ENCODE measurements around the gene KCNT1.
A peak's percentile ranks its signal among the peaks of the same experiment; 100 is the strongest.

Gene KCNT1

GRCh38 chr9:135699440-135699839 lies 2.5 kb upstream of the KCNT1 start, which contains the start of gene SOHLH1:
Gene SOHLH1 (minus strand): TSS chr9:135699481. CDS start chr9:135699467, 14 bp downstream.
- no peak for TF ChIP-seq GATA3 (IDR thresholded peaks at IDR 0.05; ENCODE audit: low read depth, low read length)
- TF ChIP-seq GATA2 (IDR thresholded peaks at IDR 0.05; ENCODE audit: low read depth, low read length), result no peak

GRCh38 chr9:135700525-135700924 lies 1.5 kb upstream of the KCNT1 start:
- TF ChIP-seq GATA3 (IDR thresholded peaks at IDR 0.05; ENCODE audit: low read depth, low read length) (no peak), GATA2 (IDR thresholded peaks at IDR 0.05; ENCODE audit: low read depth, low read length) (no peak)

DNA sequence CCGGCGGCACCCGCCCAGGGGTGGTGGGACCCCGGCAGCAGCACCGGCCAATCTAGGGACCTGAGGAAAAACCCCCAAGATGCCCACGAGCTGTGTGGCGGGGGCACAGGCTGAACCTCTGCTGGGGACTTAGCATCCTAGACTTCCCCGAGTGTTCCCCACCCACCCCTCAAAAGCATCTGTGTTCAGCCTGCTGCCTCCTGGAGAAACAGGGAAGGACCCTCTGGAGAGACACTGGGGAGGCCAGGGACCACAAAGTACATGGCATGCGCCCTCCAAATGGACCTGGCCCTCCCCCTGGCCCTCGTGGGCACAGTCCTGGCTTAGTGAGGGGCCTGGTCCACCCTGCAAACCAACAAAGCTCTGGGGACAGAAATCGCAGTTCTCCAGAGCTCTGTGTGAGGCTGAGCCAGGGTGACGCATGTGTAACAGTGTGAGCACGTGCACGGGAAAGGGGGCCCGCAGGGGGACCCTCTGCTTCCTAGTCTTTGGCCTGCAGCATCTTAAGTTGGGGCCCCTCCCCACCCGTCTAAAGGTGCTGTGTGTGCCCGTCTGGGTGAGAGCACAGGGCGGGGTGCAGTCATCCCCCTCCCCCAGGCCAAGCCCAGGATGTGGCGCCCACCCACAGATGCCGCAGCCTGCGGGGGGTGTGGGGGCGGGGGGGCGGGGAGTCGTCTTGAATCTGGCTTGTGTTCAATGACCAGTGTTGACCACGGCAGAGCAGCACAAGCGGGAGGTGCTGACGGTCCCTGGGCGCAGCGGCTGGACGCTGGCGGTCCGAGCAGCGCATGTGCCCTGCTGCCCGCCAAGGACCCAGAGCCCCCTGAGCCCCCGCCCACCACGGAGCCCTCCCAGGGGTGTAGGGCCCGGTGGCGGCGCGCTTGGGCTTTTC lies 672 bp upstream of the KCNT1 start:
- TF ChIP-seq GATA3 (IDR thresholded peaks at IDR 0.05; ENCODE audit: low read depth, low read length) (no peak), GATA2 (IDR thresholded peaks at IDR 0.05; ENCODE audit: low read depth, low read length) (no peak)

DNA sequence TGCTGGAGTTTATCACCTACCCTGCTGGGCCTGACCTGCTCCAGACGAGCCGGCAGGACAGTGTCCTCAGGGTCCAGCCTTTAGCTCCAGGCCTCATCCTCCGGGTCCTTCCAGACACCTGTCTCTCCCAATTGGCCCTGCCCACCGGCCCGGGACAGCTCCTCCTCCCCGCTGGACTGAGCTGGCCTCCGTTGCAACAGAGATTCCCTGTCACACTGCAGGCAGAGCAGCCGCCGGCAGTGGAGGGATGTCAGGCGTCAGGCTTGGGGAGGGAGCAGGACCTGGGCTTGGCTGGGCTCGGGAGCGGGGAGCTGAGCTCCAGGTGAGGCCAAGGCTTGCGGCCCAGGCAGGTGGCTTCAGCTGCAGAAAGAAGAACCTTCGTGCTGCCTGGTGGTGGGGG lies 1.7 kb downstream of the KCNT1 start:
- TF ChIP-seq GATA3 (IDR thresholded peaks at IDR 0.05; ENCODE audit: low read depth, low read length), result no peak
- no peak for TF ChIP-seq GATA2 (IDR thresholded peaks at IDR 0.05; ENCODE audit: low read depth, low read length)

- TF ChIP-seq GATA3 (IDR thresholded peaks at IDR 0.05; ENCODE audit: low read depth, low read length) (no peak), GATA2 (IDR thresholded peaks at IDR 0.05; ENCODE audit: low read depth, low read length) (peak; percentile 27; the same call in 1 of the 2 replicates)
Measured at GRCh38 chr9:135704483-135704882, 2.5 kb downstream of the KCNT1 start.

DNA sequence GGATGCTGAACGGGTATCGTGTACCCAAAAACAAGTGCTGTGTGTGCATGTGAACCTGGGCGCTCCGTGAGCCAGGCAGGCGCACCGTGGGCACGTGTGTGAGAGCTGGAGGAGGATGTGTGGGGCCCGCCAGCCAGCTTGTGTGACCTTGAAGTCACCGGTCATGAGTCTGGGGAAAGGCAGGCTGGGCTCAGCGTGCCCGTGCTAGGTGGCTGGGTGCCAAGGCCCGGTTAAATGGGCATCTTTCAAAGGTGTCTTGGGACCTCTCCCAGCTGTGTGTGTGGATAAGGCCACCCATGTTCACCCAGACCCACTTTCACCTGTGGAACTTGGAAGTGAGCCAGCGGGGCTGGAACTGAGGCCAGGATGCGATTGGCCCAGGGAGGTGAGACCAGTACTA lies 3.4 kb downstream of the KCNT1 start:
- TF ChIP-seq GATA2 (IDR thresholded peaks at IDR 0.05; ENCODE audit: low read depth, low read length), result no peak
- TF ChIP-seq GATA3 (IDR thresholded peaks at IDR 0.05; ENCODE audit: low read depth, low read length), result no peak

DNA sequence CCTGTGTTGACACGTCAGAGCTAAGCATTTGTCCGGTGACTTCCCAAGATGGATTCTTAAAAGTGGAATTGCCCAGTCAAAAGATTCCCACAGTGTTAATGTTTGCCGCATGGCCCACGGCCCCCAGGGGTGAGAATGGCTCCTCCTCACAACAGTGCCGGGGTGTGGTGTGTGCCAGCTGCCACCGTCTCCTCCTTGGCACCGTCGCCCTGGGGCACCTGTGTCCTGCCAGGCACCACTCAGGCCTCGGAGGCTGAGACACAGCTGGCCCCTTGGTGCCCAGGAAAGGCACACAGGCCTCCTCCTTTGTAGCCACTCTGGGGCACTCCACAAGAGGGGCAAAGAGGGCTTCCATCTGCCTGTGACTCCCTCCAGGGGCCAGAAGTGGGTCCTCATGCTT lies 4.3 kb downstream of the KCNT1 start:
- TF ChIP-seq GATA2 (IDR thresholded peaks at IDR 0.05; ENCODE audit: low read depth, low read length) (no peak), GATA3 (IDR thresholded peaks at IDR 0.05; ENCODE audit: low read depth, low read length) (no peak)

- TF ChIP-seq GATA3 (IDR thresholded peaks at IDR 0.05; ENCODE audit: low read depth, low read length) (no peak), GATA2 (IDR thresholded peaks at IDR 0.05; ENCODE audit: low read depth, low read length) (no peak)
Measured at GRCh38 chr9:135707252-135708138, 5.5 kb downstream of the KCNT1 start.

GRCh38 chr9:135708164-135708563 lies 6.2 kb downstream of the KCNT1 start:
- TF ChIP-seq GATA3 (IDR thresholded peaks at IDR 0.05; ENCODE audit: low read depth, low read length) (no peak), GATA2 (IDR thresholded peaks at IDR 0.05; ENCODE audit: low read depth, low read length) (no peak)

DNA sequence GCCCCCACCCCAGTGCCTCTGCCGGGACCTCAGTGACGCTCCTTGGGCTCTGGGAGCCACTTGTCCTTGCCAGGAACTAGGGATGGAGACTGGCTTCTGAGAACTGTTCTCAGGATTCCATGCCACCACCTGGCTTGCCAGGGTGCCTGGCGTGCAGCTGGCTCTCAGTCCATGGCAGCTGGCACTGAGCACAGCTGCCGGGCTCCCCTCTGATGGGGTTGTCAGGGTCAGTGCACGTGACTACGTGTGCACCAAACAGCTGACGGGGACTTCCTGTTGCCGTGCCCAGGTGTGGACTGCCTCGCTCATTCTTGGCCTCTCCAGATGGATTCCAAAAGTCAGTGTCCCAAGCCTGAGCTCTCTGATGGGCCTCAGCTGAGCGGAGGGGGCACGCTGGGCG lies 9.4 kb downstream of the KCNT1 start:
- no peak for TF ChIP-seq GATA3 (IDR thresholded peaks at IDR 0.05; ENCODE audit: low read depth, low read length)
- no peak for TF ChIP-seq GATA2 (IDR thresholded peaks at IDR 0.05; ENCODE audit: low read depth, low read length)

DNA sequence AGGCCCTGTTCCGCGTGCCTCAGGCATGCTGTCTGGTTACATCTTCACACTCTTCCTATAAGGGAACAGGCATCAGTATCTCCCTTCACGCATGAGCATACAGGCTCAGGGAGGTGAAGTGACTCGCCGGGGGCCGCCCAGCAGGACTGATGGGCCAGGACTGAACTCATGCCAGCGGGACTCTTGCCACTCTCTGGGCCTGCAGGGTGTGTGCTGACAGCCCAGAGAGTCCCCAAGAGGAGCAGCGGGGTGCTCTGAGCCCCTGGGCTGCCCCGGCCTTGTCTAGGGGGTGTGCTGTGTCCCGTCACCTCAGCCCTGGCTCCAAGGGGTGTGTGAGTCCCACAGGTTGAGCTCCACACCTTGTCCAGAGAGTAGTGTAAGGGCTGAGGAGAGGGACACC lies 9.9 kb downstream of the KCNT1 start:
- TF ChIP-seq GATA3 (IDR thresholded peaks at IDR 0.05; ENCODE audit: low read depth, low read length) (no peak), GATA2 (IDR thresholded peaks at IDR 0.05; ENCODE audit: low read depth, low read length) (no peak)

DNA sequence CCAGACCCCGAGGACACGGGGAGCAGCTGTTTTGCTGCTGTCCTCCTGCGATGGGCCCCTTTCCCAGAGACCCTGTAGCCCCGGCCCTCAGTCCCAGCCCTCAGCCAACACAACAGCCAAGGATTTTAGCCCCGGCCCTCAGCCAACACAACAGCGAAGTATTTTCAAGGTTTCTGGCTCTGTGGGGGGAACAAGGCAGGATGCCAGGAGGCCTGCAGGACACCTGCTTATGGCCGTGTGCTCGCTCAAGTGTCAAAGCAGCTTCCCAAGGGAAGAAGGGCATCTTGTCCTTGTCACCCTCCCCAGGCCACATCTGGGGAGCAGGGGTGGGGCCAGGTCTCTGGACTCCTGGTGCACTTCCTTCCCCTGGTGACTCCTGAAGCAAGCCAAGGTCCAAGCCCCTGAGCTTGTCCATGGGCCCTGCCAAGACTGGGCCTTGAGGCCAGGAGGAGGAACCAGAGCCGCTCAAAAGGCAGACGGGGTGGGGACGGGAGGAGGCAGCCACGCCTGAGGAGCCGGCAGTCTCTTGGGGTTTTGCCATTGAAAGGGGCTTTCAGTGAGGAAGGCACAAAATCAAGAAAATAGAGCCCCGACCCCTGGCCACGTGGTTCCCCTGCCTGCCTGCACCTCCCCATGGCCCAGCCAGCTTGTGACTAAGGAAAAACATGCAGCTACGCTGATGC lies 10.8 kb downstream of the KCNT1 start:
- TF ChIP-seq GATA2 (IDR thresholded peaks at IDR 0.05; ENCODE audit: low read depth, low read length) (no peak), GATA3 (IDR thresholded peaks at IDR 0.05; ENCODE audit: low read depth, low read length) (no peak)

- TF ChIP-seq GATA3 (IDR thresholded peaks at IDR 0.05; ENCODE audit: low read depth, low read length) (no peak), GATA2 (IDR thresholded peaks at IDR 0.05; ENCODE audit: low read depth, low read length) (no peak)
Measured at GRCh38 chr9:135714242-135715055, 12.5 kb downstream of the KCNT1 start.
